Gastroesophageal sphincter (tissue), 3 donors: Measurements from ENCODE around the gene KCP.

Experiments
- EP300 ChIP-seq: sonication (generic); formaldehyde crosslinking; IDR thresholded peaks from one replicate; pipeline ENCODE4 v1.6.1; 2017; ENCODE audit warnings: antibody characterized with exemption, mild to moderate bottlenecking
- POLR2A ChIP-seq, 2 donors: fragments of 450-650 bp; IDR thresholded peaks; one replicate each; pipeline ENCODE4 v1.6.1; 2017; ENCODE audit warnings: antibody characterized with exemption in 2 of 2, mild to moderate bottlenecking in 2 of 2, moderate library complexity in 1 of 2
- POLR2AphosphoS5 ChIP-seq: sonication (generic); formaldehyde crosslinking; IDR thresholded peaks from one replicate; pipeline ENCODE4 v1.6.1; 2017; ENCODE audit warnings: antibody characterized with exemption
- TF ChIP-seq, protein P1 (sequence below), 4 experiments: fragments of 200-600 bp in 2 of 4; fragments of 450-650 bp in 2 of 4; sonication (generic) in 1 of 4; IDR thresholded peaks; one replicate each; pipeline ENCODE4 v1.5.1; 2017 to 2019; ENCODE audit warnings: antibody characterized with exemption in 4 of 4, mild to moderate bottlenecking in 2 of 4, moderate library complexity in 2 of 4

DNA sequence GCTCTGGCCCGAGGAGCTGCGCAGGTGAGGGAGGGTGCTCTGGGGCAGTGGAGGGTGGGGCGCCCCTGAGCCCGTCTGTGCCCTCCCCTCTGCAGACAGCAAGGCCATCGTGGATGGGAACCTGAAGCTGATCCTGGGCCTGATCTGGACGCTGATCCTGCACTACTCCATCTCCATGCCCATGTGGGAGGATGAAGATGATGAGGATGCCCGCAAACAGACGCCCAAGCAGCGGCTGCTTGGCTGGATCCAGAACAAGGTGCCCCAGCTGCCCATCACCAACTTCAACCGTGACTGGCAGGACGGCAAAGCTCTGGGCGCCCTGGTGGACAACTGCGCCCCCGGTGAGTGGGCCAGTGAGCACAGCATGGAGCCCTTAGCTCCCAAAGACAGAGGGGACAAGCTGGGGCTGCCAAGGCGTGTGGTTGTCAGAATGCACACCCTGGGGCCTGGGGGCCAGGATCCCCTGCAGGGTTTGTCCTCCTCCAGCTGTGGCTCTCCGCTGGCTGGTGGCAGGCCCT, 75.2 kb downstream of the KCP start:
- TF ChIP-seq, protein P1, sequence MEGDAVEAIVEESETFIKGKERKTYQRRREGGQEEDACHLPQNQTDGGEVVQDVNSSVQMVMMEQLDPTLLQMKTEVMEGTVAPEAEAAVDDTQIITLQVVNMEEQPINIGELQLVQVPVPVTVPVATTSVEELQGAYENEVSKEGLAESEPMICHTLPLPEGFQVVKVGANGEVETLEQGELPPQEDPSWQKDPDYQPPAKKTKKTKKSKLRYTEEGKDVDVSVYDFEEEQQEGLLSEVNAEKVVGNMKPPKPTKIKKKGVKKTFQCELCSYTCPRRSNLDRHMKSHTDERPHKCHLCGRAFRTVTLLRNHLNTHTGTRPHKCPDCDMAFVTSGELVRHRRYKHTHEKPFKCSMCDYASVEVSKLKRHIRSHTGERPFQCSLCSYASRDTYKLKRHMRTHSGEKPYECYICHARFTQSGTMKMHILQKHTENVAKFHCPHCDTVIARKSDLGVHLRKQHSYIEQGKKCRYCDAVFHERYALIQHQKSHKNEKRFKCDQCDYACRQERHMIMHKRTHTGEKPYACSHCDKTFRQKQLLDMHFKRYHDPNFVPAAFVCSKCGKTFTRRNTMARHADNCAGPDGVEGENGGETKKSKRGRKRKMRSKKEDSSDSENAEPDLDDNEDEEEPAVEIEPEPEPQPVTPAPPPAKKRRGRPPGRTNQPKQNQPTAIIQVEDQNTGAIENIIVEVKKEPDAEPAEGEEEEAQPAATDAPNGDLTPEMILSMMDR (IDR thresholded peaks at IDR 0.05): no peak
- TF ChIP-seq POLR2A (IDR thresholded peaks at IDR 0.05) (no peak), POLR2AphosphoS5 (no peak), EP300 (no peak)
